GM12878 (cell line): ENCODE results near the gene SSBP3. TPM values are rescaled to one million over a fixed set of nuclear protein-coding genes. Genes with fewer than 3 reads are reported as not detected.
A peak's percentile ranks its signal among the peaks of the same experiment; 100 is the strongest.

ENCODE experiments used
- ATAC-seq: fragments of 200-7000 bp; cut with Tn5 transposase; 3 replicates; pipeline ENCODE4 v1.9.1; 2020; ENCODE audit warnings: mild to moderate bottlenecking, moderate library complexity
- BruUV-seq: library from RNA; stranded (reverse); fragments of 400-500 nt; replicated peaks from 2 replicates; lab custom pipeline; 2021; lab: Mats Ljungman, UMichigan
- CTCF ChIA-PET: fragments of 300-600 bp; sonication (Branson Sonifier 250); formaldehyde crosslinking; extraction: SDS; loops from one replicate; lab custom pipeline; 2021; ENCODE audit warnings: inconsistent platforms; lab: Yijun Ruan, JAX
- POLR2A ChIA-PET: fragments of 350-600 bp; formaldehyde crosslinking; extraction: SDS; loops from one replicate; lab custom pipeline; 2021; ENCODE audit warnings: inconsistent platforms; lab: Charles Lee
- RAD21 ChIA-PET: fragments of 300-600 bp; sonication (Branson Sonifier 250); formaldehyde crosslinking; loops from one replicate; lab custom pipeline; 2023; ENCODE audit warnings: antibody characterized with exemption; ENCODE audit not compliant: unreplicated experiment; lab: Charles Lee
- SMC1A ChIA-PET: fragments of 300-600 bp; sonication (Branson Sonifier 250); formaldehyde crosslinking; loops from one replicate; lab custom pipeline; 2023; ENCODE audit not compliant: unreplicated experiment, uncharacterized antibody; lab: Charles Lee
- DNase-seq: peaks from one replicate; pipeline ENCODE4 v3.0.0-alpha.2; 2011; ENCODE audit warnings: low read depth, low spot score
- FAIRE-seq: peaks from 3 replicates; lab custom pipeline; 2011; peaks lifted over from hg19 to GRCh38; lab: Jason Lieb, UNC
- H2AFZ ChIP-seq: 2 replicates; pipeline ENCODE4 v1.6.0; 2011; ENCODE audit warnings: low read depth, low read length, control low read depth; ENCODE audit not compliant: control insufficient read depth
- H3K27ac ChIP-seq: 2 replicates; pipeline ENCODE4 v1.5.1; 2011; ENCODE audit warnings: control low read depth; ENCODE audit not compliant: control insufficient read depth, insufficient read depth
- H3K27me3 ChIP-seq, 2 experiments: replicated peaks in 1 of 2; 2 replicates each; pipeline versions ENCODE4 v1.6.0 to v1.6.1; 2011; ENCODE audit warnings: low read length in 1 of 2; ENCODE audit not compliant: control insufficient read depth in 2 of 2, insufficient read depth in 2 of 2
- H3K36me3 ChIP-seq, 2 experiments: 2 replicates each; pipeline ENCODE4 v1.5.1; 2011; ENCODE audit warnings: low read length in 1 of 2; ENCODE audit not compliant: control insufficient read depth in 2 of 2, insufficient read depth in 2 of 2
- H3K4me1 ChIP-seq: 2 replicates; pipeline ENCODE4 v1.6.1; 2011; ENCODE audit warnings: mild to moderate bottlenecking, low read length, moderate library complexity, mixed read lengths; ENCODE audit not compliant: control insufficient read depth, insufficient read depth
- H3K4me2 ChIP-seq: 2 replicates; pipeline ENCODE4 v1.6.0; 2011; ENCODE audit warnings: control low read depth; ENCODE audit not compliant: control insufficient read depth, insufficient read depth
- H3K4me3 ChIP-seq: fragments of 200-600 bp; sonication (generic); 2 replicates; pipeline ENCODE4 v1.5.1; 2016
- H3K79me2 ChIP-seq: 2 replicates; pipeline ENCODE4 v1.6.0; 2011; ENCODE audit warnings: low read length; ENCODE audit not compliant: control insufficient read depth, insufficient read depth
- H3K9ac ChIP-seq: 2 replicates; pipeline ENCODE4 v1.8.0; 2011; ENCODE audit warnings: low read length, control low read depth, mixed read lengths; ENCODE audit not compliant: control insufficient read depth, insufficient read depth
- H3K9me3 ChIP-seq: replicated peaks from 3 replicates; pipeline ENCODE4 v1.5.1; 2011; ENCODE audit warnings: mild to moderate bottlenecking, low read length; ENCODE audit not compliant: control insufficient read depth, insufficient read depth
- H4K20me1 ChIP-seq: 2 replicates; pipeline ENCODE4 v1.6.0; 2011; ENCODE audit not compliant: control insufficient read depth, insufficient read depth
- ASH2L ChIP-seq: fragments of 300-600, 200-600 bp; sonication (generic); IDR thresholded peaks from 2 replicates; pipeline ENCODE4 v1.6.1; 2017; ENCODE audit warnings: low read depth, mild to moderate bottlenecking, borderline replicate concordance
- BHLHE40 ChIP-seq, 2 experiments: fragments of 450-650 bp in 1 of 2; IDR thresholded peaks; 2 replicates each; pipeline ENCODE4 v1.6.1; 2011 to 2017; ENCODE audit warnings: low read depth in 2 of 2, borderline replicate concordance in 1 of 2, improper control_type of control experiment in 1 of 2, low read length in 1 of 2, mild to moderate bottlenecking in 1 of 2
- CHD2 ChIP-seq: IDR thresholded peaks from 2 replicates; pipeline ENCODE4 v1.6.1; 2011; ENCODE audit warnings: low read depth, low read length, improper control_type of control experiment, borderline replicate concordance
- EED ChIP-seq: sonication (generic); IDR thresholded peaks from 2 replicates; pipeline ENCODE4 v1.6.1; 2016; ENCODE audit warnings: antibody characterized with exemption, low read depth
- ETV6 ChIP-seq, 2 experiments: fragments of 450-650 bp in 1 of 2; IDR thresholded peaks in 1 of 2; conservative IDR thresholded peaks in 1 of 2; 2 replicates each; pipeline ENCODE4 v1.6.1; 2014; ENCODE audit warnings: antibody characterized with exemption in 1 of 2, borderline replicate concordance in 1 of 2, low read depth in 1 of 2, mild to moderate bottlenecking in 1 of 2, moderate library complexity in 1 of 2
- MEF2B ChIP-seq: fragments of 450-650 bp; IDR thresholded peaks from 2 replicates; pipeline ENCODE4 v1.6.1; 2018; ENCODE audit warnings: mild to moderate bottlenecking, moderate library complexity; ENCODE audit not compliant: partially characterized antibody, poor library complexity, severe bottlenecking
- NFXL1 ChIP-seq: fragments of 450-650 bp; IDR thresholded peaks from 2 replicates; pipeline ENCODE4 v1.6.1; 2017; ENCODE audit warnings: antibody characterized with exemption, mild to moderate bottlenecking, borderline replicate concordance
- RAD51 ChIP-seq: fragments of 450-650 bp; IDR thresholded peaks from 2 replicates; pipeline ENCODE4 v1.6.1; 2016; ENCODE audit warnings: moderate library complexity, mild to moderate bottlenecking, inconsistent platforms
- RELA ChIP-seq: fragments of 450-650 bp; IDR thresholded peaks from 2 replicates; pipeline ENCODE4 v1.8.0; 2014; ENCODE audit warnings: borderline replicate concordance; ENCODE audit not compliant: partially characterized antibody
- SMARCA5 ChIP-seq: fragments of 450-650 bp; IDR thresholded peaks from 2 replicates; pipeline ENCODE4 v1.6.1; 2017; ENCODE audit warnings: mild to moderate bottlenecking
- SP1 ChIP-seq: IDR thresholded peaks from one replicate; pipeline ENCODE4 v1.6.1; 2011; ENCODE audit warnings: low read depth, low read length
- SREBF2 ChIP-seq: IDR thresholded peaks from 2 replicates; pipeline ENCODE4 v1.6.1; 2012; ENCODE audit warnings: mild to moderate bottlenecking, low read length
- ZSCAN29 ChIP-seq: fragments of 450-650 bp; IDR thresholded peaks from 2 replicates; pipeline ENCODE4 v1.6.1; 2017; ENCODE audit warnings: mild to moderate bottlenecking, moderate library complexity
- ZZZ3 ChIP-seq: IDR thresholded peaks from 2 replicates; pipeline ENCODE4 v1.6.1; 2011; ENCODE audit warnings: low read depth; ENCODE audit not compliant: control insufficient read depth, insufficient read length
- WGBS: methylation state at CpG from one replicate; pipeline ENCODE4 v1.1.6; 2016; ENCODE audit warnings: low lambda C conversion rate; ENCODE audit not compliant: insufficient replicate concordance, insufficient coverage; ENCODE audit errors: missing lambda C conversion rate; 5-methylcytosine and 5-hydroxymethylcytosine counted together
- in situ Hi-C: fragments of 300-500 bp; cut with MboI; formaldehyde crosslinking; loops from 9 replicates; pipeline ENCODE4 v1.14.3; 2018; ENCODE audit warnings: mixed read lengths
- intact Hi-C: fragments of 100-400 bp; cut with micrococcal nuclease; formaldehyde crosslinking; loops from one replicate; pipeline ENCODE4 v1.14.2; 2022; ENCODE audit not compliant: unreplicated experiment
- polyA plus RNA-seq, 11 experiments: library from polyadenylated mRNA; depleted of rRNA in 4 of 11; unstranded in 6 of 11; stranded (reverse) in 5 of 11; fragments of >200 nt; fragmentation: Nextera tagmentation in 4 of 11; fragmentation: Illumina TruSeq in 1 of 11; extraction: Ambion mirVana in 4 of 11; extraction: Trizol in 1 of 11; gene quantifications; 1 replicate in 1 of 11; 2 replicates in 10 of 11; pipeline versions ENCODE4 v1.2.1 to v1.2.3, GENCODE V29; 2011 to 2016; ENCODE audit warnings: inconsistent platforms in 2 of 11, missing spikeins in 2 of 11, low read depth in 1 of 11
- total RNA-seq, 4 experiments: library from RNA; depleted of rRNA in 3 of 4; stranded (reverse); fragments of >200 nt in 3 of 4; fragmentation: Illumina TruSeq in 1 of 4; extraction: Trizol in 1 of 4; gene quantifications; 2 replicates each; pipeline versions ENCODE4 v1.2.1 to v1.2.3, GENCODE V29; 2013 to 2021
- TF ChIP-seq, protein P1 (sequence below): fragments of 450-650 bp; IDR thresholded peaks from 2 replicates; pipeline ENCODE4 v1.6.1; 2017; ENCODE audit warnings: mild to moderate bottlenecking, moderate library complexity
- TF ChIP-seq, protein P2 (sequence below): fragments of 450-650 bp; IDR thresholded peaks from 2 replicates; pipeline ENCODE4 v1.6.1; 2014; ENCODE audit warnings: mild to moderate bottlenecking
- TF ChIP-seq, protein P3 (sequence below): IDR thresholded peaks from 2 replicates; pipeline ENCODE4 v1.6.1; 2011; ENCODE audit warnings: low read depth, mild to moderate bottlenecking, low read length, moderate library complexity, borderline replicate concordance; ENCODE audit errors: extremely low read depth

The SSBP3 gene
- total and polyA plus RNA-seq, 10 of the 15 experiments (the other 5 are each of a cell fraction or from before 2014, with no cell fraction given): 4.1 to 51.7 (median 17.1) TPM

DNA sequence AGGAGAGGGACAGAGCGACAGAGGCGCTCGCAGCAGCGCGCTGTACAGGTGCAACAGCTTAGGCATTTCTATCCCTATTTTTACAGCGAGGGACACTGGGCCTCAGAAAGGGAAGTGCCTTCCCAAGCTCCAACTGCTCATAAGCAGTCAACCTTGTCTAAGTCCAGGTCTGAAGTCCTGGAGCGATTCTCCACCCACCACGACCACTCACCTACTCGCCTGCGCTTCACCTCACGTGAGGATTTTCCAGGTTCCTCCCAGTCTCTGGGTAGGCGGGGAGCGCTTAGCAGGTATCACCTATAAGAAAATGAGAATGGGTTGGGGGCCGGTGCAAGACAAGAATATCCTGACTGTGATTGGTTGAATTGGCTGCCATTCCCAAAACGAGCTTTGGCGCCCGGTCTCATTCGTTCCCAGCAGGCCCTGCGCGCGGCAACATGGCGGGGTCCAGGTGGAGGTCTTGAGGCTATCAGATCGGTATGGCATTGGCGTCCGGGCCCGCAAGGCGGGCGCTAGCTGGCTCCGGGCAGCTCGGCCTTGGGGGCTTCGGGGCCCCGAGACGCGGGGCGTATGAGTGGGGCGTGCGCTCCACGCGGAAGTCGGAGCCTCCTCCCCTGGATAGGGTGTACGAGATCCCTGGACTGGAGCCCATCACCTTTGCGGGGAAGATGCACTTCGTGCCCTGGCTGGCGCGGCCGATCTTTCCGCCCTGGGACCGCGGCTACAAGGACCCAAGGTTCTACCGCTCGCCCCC lies 206.3 kb downstream of the SSBP3 start, which contains the start of the genes CYB5RL and MRPL37:
Gene CYB5RL, minus strand, starts transcription at position 266 of the 754 bp plus-strand sequence. CDS start 4,414 bp downstream, outside the sequence.
Gene MRPL37, plus strand, starts transcription at position 403 of the 754 bp plus-strand sequence. Its CDS starts 77 bp downstream, at position 480.
- ChIA-PET RAD21 (interaction anchor here (0.5 to 2.3 kb wide), 8 partner anchors 19 to 289 kb away, joined by 3 to 9 read pairs (median 4); partner anchors contain the start of gene IFT25), SMC1A (interaction anchor here (0.7 to 1.6 kb wide), 4 partner anchors 9 to 288 kb away, joined by 3 to 5 read pairs (median 4); no protein-coding TSS in a partner anchor), CTCF (interaction anchor here (0.8 to 3.5 kb wide), 5 partner anchors 18 to 339 kb away, joined by 3 to 16 read pairs (median 3); no protein-coding TSS in a partner anchor), POLR2A (interaction anchor here (0.6 to 1.1 kb wide), 5 partner anchors 10 to 289 kb away, joined by 3 to 9 read pairs (median 3); partner anchors contain the start of genes IFT25 and SSBP3)
- Histone ChIP-seq H3K4me2 (peak within 1 kb of the TSS; percentile 92), H2AFZ (peak within 1 kb of the TSS; percentile 92), H3K27me3 (no peaks in the 10 kb centered on the region), H3K79me2 (peaks cover 41% of the 10 kb centered on the region), H3K4me3 (peak within 1 kb of the TSS; percentile 88), H3K27ac (peak within 1 kb of the TSS; percentile 68), H3K4me1 (0 out of 2 replicates have a peak, but pooled peaks cover 5% of the 10 kb centered on the region), H3K9ac (peak within 1 kb of the TSS; percentile 78), H3K36me3 (peaks cover 0 to 3% of the 10 kb centered on the region in 2 experiments; a peak in 2 of 4 replicates), H3K9me3 (no peaks in the 10 kb centered on the region), H4K20me1 (no peaks in the 10 kb centered on the region)
- 1% methylated on average over 51 of the region's 51 CpGs for WGBS
- DNase-seq: peak; percentile 91
- peak; percentile 98 for ATAC-seq
- intact Hi-C loops: loop anchor here (5.0 kb wide), 2 partner anchors 207 to 287 kb away; partner anchors contain the start of gene SSBP3
- in situ Hi-C loops: no loop called here
- peak; percentile 95 for FAIRE-seq
- no TSS peak for BruUV-seq
- TF ChIP-seq SMARCA5 (no peak), BHLHE40 (IDR thresholded peaks at IDR 0.05; ENCODE audit: borderline replicate concordance in 1 of 2, low read depth in 2 of 2, low read length in 1 of 2) (peak; percentile 99 to 100), ZZZ3 (no peak), ASH2L (no peak), ZSCAN29 (no peak), NFXL1 (no peak), SP1 (peak; percentile 96), RAD51 (peak; percentile 69; the same call in 1 of the 2 replicates), MEF2B (no peak), CHD2 (peak; percentile 88), RELA (no peak), SREBF2 (no peak), EED (peak; percentile 68; the same call in 1 of the 2 replicates), ETV6 (conservative IDR thresholded peaks at IDR 0.05 in 1 of 2, IDR thresholded peaks at IDR 0.05 in 1 of 2; ENCODE audit: borderline replicate concordance in 1 of 2, low read depth in 1 of 2) (no peak)
- TF ChIP-seq, protein P1, sequence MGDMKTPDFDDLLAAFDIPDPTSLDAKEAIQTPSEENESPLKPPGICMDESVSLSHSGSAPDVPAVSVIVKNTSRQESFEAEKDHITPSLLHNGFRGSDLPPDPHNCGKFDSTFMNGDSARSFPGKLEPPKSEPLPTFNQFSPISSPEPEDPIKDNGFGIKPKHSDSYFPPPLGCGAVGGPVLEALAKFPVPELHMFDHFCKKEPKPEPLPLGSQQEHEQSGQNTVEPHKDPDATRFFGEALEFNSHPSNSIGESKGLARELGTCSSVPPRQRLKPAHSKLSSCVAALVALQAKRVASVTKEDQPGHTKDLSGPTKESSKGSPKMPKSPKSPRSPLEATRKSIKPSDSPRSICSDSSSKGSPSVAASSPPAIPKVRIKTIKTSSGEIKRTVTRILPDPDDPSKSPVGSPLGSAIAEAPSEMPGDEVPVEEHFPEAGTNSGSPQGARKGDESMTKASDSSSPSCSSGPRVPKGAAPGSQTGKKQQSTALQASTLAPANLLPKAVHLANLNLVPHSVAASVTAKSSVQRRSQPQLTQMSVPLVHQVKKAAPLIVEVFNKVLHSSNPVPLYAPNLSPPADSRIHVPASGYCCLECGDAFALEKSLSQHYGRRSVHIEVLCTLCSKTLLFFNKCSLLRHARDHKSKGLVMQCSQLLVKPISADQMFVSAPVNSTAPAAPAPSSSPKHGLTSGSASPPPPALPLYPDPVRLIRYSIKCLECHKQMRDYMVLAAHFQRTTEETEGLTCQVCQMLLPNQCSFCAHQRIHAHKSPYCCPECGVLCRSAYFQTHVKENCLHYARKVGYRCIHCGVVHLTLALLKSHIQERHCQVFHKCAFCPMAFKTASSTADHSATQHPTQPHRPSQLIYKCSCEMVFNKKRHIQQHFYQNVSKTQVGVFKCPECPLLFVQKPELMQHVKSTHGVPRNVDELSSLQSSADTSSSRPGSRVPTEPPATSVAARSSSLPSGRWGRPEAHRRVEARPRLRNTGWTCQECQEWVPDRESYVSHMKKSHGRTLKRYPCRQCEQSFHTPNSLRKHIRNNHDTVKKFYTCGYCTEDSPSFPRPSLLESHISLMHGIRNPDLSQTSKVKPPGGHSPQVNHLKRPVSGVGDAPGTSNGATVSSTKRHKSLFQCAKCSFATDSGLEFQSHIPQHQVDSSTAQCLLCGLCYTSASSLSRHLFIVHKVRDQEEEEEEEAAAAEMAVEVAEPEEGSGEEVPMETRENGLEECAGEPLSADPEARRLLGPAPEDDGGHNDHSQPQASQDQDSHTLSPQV: no peak
- TF ChIP-seq, protein P2, sequence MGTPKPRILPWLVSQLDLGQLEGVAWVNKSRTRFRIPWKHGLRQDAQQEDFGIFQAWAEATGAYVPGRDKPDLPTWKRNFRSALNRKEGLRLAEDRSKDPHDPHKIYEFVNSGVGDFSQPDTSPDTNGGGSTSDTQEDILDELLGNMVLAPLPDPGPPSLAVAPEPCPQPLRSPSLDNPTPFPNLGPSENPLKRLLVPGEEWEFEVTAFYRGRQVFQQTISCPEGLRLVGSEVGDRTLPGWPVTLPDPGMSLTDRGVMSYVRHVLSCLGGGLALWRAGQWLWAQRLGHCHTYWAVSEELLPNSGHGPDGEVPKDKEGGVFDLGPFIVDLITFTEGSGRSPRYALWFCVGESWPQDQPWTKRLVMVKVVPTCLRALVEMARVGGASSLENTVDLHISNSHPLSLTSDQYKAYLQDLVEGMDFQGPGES: peak; percentile 80
- TF ChIP-seq, protein P3, sequence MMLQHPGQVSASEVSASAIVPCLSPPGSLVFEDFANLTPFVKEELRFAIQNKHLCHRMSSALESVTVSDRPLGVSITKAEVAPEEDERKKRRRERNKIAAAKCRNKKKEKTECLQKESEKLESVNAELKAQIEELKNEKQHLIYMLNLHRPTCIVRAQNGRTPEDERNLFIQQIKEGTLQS: no peak
